Suprapubic skin (tissue), 4 donors: ENCODE data around the gene CBS.
"Not testable (repeated sequence)": the region's sequence is repeated elsewhere in the genome, so short reads cannot be mapped to it uniquely, and the experiment has no call there.

ENCODE experiments used
- CTCF ChIP-seq, 2 donors: fragments of 200-600 bp in 1 of 2; fragments of 450-650 bp in 1 of 2; sonication (generic) in 1 of 2; IDR thresholded peaks; one replicate each; pipeline ENCODE4 v1.5.1; 2016 to 2019; ENCODE audit warnings: antibody characterized with exemption in 2 of 2, mild to moderate bottlenecking in 1 of 2, moderate library complexity in 1 of 2
- POLR2A ChIP-seq, 2 donors: fragments of 450-650 bp; IDR thresholded peaks; one replicate each; pipeline ENCODE4 v1.6.1; 2017; ENCODE audit warnings: antibody characterized with exemption in 2 of 2, mild to moderate bottlenecking in 2 of 2, moderate library complexity in 2 of 2
- POLR2AphosphoS5 ChIP-seq, 3 donors: sonication (generic); formaldehyde crosslinking; IDR thresholded peaks; one replicate each; pipeline ENCODE4 v1.6.1; 2017; ENCODE audit warnings: antibody characterized with exemption in 3 of 3

GRCh38 chr21:43066690-43067089 is 8.9 kb downstream of the CBS start:
- not testable (repeated sequence) for TF ChIP-seq CTCF, POLR2AphosphoS5, POLR2A (IDR thresholded peaks at IDR 0.05)
